Esophagus mucosa (tissue), 1 donor: Measurements from ENCODE around the gene LRP1. TPM values are rescaled to one million over a fixed set of nuclear protein-coding genes. Genes with fewer than 3 reads are reported as not detected.

Experiments used
- ATAC-seq: fragments of 200-7000 bp; cut with Tn5 transposase; one replicate; pipeline ENCODE4 v1.9.1; 2020
- total RNA-seq: library from RNA; stranded (reverse); gene quantifications from one replicate; pipeline ENCODE4 v1.2.4, GENCODE V29; 2023
- donor health status: DM: yes; HTN: yes; CAD: no.

The LRP1 gene
- total RNA-seq, 1 donor from 2014 or later = 74.0 TPM

- peak; percentile 25 for ATAC-seq
These were observed 86.1 kb downstream of the LRP1 start for GRCh38 chr12:57214398-57214781.

- ATAC-seq = no peak
These were observed 86.8 kb downstream of the LRP1 start for GRCh38 chr12:57215065-57215464.

GRCh38 chr12:57215668-57216013 lies 87.4 kb downstream of the LRP1 start:
- peak; percentile 1 for ATAC-seq

- peak; percentile 11 for ATAC-seq
These were observed 88.0 kb downstream of the LRP1 start, which contains the start of gene NXPH4 for GRCh38 chr12:57216014-57216911. Gene NXPH4 (plus strand): TSS chr12:57216794. CDS start chr12:57216970, 176 bp downstream.

- ATAC-seq = no peak
These were observed 88.9 kb downstream of the LRP1 start for GRCh38 chr12:57216921-57217879.

- ATAC-seq = peak; percentile 32
These were observed 90.0 kb downstream of the LRP1 start for GRCh38 chr12:57218030-57218853.

GRCh38 chr12:57219205-57219992 lies 91.1 kb downstream of the LRP1 start:
- no peak for ATAC-seq

- no peak for ATAC-seq
These were observed 91.9 kb downstream of the LRP1 start for GRCh38 chr12:57219993-57220754.

- no peak for ATAC-seq
These were observed 92.5 kb downstream of the LRP1 start for GRCh38 chr12:57220770-57221168.

- ATAC-seq = no peak
These were observed 93.1 kb downstream of the LRP1 start for GRCh38 chr12:57221169-57221917.

GRCh38 chr12:57222286-57223190 lies 94.3 kb downstream of the LRP1 start:
- ATAC-seq = no peak

- no peak for ATAC-seq
These were observed 95.2 kb downstream of the LRP1 start for GRCh38 chr12:57223191-57224165.

- ATAC-seq = no peak
These were observed 96.1 kb downstream of the LRP1 start for GRCh38 chr12:57224278-57224972.

GRCh38 chr12:57224973-57225679 lies 96.8 kb downstream of the LRP1 start:
- peak; percentile 24 for ATAC-seq

GRCh38 chr12:57225680-57226210 lies 97.5 kb downstream of the LRP1 start:
- ATAC-seq = no peak
